Measurements from ENCODE around the gene EPHB1.

EPHB1 gene

GRCh38 chr3:134810052-134810435 is 15.0 kb downstream of the EPHB1 start:
- DNase-seq: no peak

DNA sequence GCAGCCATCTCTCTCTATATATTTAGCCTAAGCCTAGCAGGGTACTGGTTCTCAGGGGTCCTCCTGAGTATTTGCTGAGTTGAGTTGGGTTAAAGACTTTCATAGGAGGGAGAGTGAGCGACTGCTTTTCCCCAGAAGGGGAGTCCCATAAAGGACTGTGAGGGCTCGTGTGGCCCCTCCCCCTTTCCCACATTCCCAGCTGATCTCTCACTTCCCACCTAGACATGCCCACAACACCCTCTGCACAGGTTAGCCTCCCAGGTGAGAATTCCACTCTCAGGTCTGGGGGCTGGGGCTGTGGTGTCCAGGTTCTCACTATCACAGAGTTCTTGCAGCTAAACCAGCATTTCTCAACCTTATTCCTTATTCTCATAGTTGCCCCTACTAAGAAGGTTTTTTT is 15.8 kb downstream of the EPHB1 start:
- no peak for DNase-seq

GRCh38 chr3:134813618-134814017 is 18.6 kb downstream of the EPHB1 start:
- no peak for DNase-seq

DNA sequence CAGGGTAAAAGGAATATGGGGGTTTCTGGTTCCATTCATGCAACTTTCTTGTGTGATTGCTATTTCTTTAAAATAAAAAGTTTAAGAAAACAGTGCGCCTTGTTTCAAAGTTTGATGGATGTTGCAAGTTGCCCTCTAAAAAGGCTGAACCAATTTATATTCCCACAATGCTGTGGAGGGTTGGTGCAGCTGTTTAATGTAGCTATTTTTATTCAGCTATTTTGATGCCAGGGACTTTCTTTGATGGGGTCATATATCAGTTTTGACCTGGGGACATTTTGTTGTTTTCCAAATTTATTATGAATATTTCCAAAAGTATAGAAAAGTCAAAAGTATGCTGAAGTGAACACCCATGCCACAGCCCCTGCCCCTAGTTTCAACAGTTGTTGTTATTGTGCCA is 20.5 kb downstream of the EPHB1 start:
- DNase-seq: no peak

DNA sequence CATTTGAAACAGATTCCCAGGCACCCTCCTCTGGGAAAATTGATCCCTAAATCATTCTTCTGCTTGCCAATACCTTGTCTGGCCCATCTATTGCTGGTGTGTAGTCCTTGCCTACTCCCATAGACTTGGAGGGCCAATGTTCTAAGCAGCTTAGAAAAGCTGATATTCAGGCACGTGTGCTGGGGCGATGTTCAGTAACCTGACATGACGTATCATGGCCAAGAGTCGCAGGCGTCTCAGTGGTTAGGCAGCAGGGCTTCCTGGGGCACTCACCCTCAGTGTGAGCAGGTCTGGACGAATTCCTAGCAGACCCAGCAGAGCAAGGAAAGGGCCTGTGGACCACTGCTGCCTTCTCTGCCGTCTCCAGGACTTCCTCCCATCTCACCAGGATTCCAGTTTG is 21.6 kb downstream of the EPHB1 start:
- DNase-seq: no peak

- no peak for DNase-seq
Measured at GRCh38 chr3:134817297-134817696, 22.2 kb downstream of the EPHB1 start.

- DNase-seq: no peak
Measured at GRCh38 chr3:134820994-134821393, 25.9 kb downstream of the EPHB1 start.

DNA sequence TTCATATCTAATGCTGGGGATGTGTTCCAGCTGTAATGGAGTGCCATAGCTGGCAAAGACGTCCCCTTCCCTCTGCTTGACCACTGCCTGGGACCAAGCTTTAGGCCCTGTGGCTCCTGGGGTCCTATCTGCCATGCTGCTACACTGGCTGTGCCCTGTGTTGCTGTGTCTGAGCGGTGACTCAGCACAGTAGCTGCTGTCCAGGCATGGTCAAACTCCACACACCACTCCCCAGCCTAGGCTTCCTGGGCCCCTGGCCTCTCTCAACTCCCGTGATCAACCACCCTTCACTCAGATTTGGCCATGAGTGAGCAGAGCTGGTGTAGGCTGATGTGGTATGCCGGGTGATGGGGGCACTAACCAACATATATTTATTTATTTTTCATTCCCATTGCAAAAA is 27.0 kb downstream of the EPHB1 start:
- DNase-seq: no peak

DNA sequence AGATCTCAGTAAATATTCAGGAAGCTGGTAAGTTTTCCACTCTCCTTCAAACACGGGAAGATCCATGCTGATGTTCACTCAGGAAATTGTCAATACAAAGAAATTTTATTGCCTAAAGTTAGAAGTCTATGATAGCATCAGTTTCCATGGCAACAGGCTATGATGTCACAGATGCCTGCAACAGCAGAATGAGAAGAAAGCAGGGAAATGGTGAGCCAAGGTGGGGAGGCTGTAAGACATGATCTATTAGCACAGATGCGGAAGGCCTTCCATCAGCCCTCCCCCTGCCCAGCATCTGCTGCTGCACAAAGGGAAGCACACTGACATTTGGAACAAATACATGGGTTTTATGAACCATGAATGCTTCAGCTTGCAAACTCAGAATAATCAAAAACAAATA is 28.6 kb downstream of the EPHB1 start:
- DNase-seq: no peak

DNA sequence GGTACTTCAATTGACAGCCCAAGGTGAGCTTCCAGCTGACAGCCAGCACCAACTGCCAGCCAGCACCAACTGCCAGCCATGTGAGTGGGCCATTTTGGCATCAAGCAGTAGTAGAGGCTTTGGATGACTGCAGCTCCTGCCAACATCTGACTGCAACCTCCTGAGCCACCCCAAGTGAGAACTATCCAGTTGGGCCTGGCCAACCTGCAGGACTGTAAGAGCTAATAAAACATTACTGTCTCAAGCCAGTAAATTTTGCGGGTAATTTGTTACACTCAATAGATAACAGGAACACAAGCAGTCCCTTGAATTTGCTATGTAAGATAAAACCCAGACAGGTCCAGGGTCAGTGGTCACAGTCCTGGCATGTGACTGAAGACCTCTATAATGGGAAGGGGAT is 29.7 kb downstream of the EPHB1 start:
- no peak for DNase-seq

DNA sequence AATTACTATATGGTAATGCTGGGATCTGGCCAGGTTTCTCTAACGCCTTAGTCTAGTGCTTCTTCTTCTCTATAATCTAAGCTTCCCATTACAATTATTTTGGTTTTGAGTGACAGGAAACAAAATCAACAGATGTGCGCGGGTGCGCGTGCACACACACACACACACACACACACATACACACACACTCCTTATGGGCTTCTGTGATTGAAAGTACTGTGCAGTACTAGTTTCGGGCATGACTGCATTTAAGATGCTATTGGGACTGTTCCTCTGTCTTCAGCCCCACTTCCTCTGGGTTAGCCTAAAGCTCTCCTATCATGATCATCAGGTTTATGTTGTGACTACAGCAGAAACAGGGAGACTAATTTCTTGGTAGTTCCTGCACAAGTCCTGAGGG is 32.2 kb downstream of the EPHB1 start:
- no peak for DNase-seq

DNA sequence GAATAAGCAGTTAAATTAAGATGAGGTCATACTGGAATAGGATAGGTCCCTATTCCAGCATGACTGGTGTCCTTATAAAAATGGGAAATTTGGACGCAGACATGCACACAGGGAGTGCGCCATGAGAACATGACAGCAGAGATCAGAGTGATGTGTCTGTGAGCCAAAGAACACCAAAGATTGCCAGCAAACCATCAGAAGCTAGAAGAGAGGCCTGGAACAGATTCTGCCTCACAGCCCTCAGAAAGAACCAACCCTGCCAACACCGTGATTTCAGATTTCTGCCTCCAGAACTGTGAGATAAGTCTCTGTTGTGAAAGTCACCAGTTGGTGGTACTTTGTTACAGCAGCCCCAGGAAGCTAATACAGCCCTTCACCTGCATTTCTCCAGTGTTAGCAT is 34.7 kb downstream of the EPHB1 start:
- DNase-seq: no peak

DNA sequence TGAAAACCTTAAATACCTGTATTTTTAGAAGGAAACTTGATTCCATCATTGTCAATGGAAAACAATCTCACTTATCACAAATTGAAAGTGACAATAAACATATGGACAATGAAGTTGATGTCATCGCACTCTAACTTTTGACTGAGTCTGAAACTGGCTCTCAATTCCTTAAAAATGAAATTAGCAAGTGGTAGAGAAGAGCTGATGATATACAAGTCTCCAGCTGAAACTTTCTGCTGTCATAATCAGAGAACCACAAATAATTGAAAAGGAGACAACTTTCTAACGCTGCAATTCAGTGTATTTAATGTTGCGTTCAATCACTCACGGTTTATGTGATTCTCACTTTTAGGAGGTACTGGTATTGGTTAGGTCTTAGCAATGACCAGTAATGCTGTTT is 37.5 kb downstream of the EPHB1 start:
- DNase-seq: no peak

- DNase-seq: no peak
Measured at GRCh38 chr3:134833453-134834163, 38.5 kb downstream of the EPHB1 start.

DNA sequence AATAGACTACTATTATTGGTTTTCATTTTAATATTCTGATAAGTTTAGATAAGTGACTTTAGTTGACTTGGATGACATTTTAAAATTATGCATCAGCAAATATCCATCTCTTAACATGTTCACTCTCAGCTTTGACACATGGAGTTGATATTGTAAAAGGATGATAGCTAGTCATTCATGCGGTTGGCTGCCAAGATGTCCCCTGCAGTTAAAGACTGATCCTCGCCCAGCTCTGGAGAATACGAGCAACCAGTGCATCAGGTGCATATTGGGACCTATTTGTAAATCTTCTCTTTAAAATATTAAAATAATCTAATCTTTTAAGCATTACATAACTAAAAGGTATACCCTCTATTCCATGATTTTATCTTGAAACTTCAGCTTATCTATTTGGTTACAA is 41.9 kb downstream of the EPHB1 start:
- no peak for DNase-seq

GRCh38 chr3:134838599-134838998 is 43.5 kb downstream of the EPHB1 start:
- DNase-seq: no peak

- no peak for DNase-seq
Measured at GRCh38 chr3:134839422-134839821, 44.4 kb downstream of the EPHB1 start.

DNA sequence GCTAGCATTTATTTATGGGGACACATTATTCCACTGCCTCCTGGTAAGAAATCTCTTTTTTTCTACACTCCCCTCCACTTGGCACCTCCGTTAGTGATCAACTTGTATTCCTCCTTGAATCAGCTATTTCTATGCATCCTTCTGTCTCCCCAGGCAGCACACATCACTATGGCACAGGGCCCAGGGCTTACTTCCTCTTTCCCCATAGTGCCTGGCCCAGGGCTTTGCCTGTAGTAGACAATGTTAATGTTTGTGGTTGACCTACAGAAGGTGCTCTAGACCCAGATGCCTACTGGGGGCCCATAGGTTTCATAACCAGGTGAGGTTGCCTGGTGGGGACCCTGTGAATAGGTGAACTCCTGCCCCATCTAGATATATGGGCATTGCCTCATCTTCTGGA is 44.9 kb downstream of the EPHB1 start:
- no peak for DNase-seq

DNA sequence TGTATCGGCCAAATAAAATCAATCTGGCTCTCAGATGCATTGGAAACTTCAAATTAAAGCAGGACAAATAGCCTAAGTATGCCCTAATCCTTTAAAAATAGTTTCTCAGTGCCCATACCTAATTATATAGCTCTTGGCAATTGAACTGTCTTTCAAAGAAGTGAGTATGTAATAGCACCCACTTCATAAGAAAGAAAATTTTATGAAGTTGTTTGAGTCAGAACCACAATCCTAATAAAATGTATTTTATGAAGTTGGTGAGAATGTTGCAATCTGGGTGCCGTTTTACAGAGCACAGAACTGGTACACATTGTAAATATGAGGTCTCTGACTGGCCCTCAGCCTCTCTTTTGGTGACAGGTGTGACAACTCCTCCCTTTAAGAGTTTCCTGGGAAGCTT is 45.4 kb downstream of the EPHB1 start:
- DNase-seq: no peak

DNA sequence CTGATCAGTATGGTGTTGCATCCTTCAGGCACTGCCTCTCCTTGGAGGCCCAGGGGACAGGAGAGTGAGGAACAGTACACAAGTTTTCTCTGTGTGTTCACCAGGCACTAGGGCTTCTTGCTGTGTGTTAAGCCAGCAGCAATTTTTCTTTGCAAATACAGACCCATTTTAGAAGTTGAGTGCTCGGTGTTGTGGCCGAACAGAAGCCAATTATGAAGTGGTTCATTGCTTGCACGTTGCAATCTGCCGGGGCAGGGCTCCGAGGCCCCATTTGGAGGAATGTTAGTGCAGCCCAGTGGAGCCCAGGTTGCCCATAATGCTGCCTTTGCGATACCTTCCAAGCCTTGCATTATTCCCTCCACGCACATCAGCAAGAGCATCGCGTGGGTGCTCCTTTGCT is 51.0 kb downstream of the EPHB1 start:
- no peak for DNase-seq

GRCh38 chr3:134846911-134847317 is 51.9 kb downstream of the EPHB1 start:
- DNase-seq: no peak

- DNase-seq: no peak
Measured at GRCh38 chr3:134847349-134847748, 52.3 kb downstream of the EPHB1 start.

DNA sequence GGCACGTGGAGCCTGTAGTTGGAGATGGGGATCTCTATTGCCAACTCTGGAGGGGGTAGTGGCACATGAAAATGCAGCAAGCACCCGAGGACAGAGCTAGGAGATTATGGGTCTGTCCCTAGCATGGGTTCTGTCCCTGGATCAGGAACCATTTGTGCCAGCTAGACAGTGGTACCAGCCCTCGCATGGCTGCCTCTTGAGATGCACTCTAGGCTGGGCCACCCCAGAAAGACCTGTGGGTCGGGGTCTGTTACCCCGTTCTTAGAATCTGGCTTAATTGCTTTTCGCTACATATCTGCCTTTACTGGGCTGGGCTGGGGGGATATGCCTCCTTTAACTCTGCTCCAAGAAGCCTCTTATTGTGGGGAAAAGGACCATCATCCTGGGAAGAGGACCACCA is 54.5 kb downstream of the EPHB1 start:
- no peak for DNase-seq

DNA sequence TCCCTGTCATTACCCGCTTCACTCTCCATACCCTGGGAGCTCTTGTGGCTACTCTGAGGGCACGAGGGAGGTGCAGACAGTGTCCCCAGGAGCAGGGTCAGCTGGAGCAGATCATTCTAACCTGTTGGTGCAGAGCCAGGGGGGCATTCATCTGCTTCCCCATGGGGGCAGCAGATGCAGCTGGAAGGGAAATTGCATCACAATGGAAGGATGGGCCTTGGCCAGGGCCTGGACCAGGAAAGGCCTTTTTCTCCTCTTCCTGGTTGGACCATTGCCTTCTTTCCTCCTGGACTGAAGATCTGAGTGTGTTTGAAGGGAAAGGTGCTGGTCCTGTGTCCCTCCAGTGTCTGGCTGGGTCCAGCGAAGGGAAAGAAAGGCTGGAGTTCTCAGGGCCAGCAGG is 55.7 kb downstream of the EPHB1 start:
- no peak for DNase-seq

DNA sequence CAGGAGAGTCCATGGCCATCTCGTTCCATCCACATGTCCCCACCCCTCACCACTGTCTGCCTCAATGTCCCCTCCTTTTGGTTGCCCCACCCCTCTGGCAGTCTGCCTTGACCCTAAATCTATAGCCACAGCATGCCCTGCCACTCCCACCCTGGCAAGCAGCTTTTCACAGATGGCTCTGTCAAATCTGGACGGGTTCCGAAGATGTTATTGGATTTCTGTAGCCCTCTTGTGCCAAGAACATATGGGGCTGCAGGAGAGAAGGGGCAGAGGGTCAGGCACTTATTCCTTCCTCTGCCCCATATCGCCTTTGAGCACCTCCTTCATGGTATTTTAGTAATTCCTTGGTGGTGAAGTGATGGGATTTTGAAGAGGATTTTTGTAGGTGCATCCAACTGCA is 57.1 kb downstream of the EPHB1 start:
- no peak for DNase-seq

DNA sequence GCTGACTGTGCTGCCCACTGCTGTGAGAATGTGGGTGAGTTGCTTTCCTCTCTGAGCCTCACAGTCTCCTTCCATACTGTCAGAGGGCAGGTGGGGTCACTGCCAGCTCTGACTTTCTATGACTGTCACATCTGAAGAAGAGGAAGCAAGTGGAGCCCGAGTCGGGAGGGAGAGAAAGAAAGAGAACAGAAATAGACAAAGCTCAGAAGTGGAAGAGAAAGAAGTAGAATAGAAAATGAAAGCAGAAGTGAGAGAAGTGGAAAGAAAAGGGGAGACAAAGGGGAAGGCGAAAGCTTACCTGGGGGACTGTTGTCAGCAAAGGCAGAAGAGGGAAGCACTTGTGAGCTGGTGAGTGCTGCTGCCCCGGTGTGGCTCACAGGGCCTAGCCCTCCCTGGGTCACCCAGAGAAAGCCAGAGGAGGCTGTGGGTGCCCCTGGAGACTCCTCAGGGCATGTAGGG is 57.9 kb downstream of the EPHB1 start:
- DNase-seq: peak in 1 of 2 donors; percentile 37
